HG03064 (cell line): ENCODE data around the gene FMNL3.
A peak's percentile ranks its signal among the peaks of the same experiment; 100 is the strongest.

Source experiments
- ATAC-seq: cut with Tn5 transposase; IDR thresholded peaks from one replicate; pipeline ENCODE4 v1.9.1; 2021; ENCODE audit warnings: low read depth; ENCODE audit not compliant: unreplicated experiment

FMNL3 gene

DNA sequence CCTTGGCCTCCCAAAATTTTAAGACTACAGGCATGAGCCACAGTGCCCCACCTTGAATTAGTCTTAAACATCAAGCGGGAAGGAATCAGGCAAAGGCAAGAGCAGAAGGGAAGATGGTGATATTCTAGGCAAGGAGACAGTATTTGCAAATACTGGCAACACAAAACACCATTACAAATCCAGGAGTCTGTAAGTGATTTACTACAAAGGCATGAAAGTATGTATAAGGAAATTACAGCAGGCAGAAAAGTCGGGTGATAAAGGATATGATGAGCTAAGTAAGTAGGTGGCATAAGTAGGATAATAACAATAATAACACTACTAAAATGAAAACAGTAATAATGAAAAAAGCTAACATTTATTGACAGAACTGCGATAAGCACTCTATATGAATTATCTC is 28.5 kb downstream of the FMNL3 start:
- no peak for ATAC-seq

DNA sequence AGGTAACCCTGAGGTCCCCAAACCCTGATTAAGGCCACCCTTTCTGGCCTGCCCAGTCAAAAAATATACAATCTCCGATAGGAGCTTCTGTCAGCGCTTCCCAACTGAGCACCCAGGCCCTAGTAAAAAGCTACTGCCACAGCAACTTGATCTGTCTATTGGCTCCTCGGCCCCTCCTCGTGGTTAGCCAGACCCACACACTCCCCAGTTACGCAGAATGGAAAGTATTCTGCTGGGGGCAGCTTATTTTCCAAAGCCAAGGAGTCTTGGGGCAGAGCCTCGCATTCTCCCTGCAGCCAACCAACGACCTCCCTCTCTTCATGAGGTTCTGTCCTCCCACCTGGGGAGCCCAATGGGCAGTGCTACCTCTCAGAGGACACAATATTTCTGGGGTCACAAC is 32.1 kb downstream of the FMNL3 start:
- no peak for ATAC-seq

DNA sequence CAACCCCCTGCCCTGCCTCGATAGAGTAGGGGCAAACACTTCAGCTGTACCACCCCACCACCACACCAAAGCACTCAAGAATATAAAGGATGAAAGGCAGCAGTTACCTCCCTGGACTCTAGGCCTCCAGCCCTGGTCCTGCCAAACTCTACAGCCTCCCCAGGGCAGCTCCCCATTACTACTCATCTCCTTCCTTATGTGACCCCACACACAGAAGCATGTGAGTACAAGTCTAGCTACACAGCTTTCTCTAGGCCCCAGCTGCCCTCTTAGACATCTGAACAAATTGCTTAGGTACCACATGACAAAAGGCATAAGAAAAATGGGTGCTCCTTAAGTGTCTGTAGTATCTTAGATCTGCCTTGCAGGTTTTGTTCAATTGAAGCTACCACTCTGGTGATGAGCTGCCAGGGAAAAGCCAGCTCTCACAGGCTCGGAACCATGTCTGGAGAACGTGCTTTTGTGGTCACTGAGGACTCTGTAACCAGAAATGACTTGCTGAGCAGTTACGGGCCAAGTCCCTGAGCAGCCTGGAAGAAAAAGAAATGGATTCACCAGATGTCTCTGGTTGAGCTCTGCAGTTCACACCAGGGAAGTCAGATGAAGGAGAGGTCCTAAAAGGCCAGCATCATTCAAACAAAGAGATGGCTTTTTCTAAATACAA is 32.8 kb downstream of the FMNL3 start:
- ATAC-seq = no peak

DNA sequence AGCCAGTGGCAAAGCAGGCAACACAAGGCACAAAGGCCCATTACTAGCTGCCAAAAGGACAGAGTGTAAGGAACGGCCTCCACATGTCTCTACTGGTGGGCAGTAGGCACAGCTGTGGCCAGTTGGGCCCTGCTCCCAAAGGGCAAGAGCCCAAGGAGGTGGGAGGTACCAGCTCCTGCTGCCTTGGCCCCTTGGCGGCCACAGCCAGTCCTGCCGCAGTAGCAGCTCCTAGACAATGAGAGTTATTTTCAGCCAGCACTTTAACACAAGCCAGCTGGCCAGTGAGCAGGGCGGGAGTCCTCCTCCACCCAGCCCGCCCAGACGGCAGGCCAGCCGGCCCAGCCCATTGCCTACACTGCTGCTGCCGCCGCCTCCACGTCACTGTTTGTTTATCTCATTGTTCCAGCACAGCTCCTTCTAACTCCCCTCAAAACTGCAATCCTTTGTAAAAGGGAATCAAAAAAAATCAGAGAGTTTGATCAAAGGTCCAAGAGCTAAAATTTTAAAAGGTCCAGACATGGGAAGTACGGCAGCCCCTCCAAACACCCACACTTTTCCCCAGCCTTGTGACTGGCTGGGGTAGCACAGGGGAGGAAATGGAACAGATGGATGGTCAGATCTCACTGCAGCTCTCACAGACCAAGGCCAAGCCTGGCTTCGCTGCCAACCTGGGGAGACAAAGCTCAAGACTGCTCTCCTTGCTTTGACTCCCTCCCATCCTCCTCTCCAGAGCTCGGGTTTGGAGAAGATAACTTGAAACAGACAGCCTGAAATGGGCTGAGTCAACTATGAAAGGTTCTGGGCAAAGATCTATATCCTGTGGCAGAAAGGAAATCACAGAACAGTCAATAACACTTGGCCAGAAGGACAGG is 33.5 kb downstream of the FMNL3 start:
- no peak for ATAC-seq

- ATAC-seq = no peak
Measured at GRCh38 chr12:49672301-49673217, 34.6 kb downstream of the FMNL3 start.

- no peak for ATAC-seq
Measured at GRCh38 chr12:49671031-49671765, 36.0 kb downstream of the FMNL3 start.

DNA sequence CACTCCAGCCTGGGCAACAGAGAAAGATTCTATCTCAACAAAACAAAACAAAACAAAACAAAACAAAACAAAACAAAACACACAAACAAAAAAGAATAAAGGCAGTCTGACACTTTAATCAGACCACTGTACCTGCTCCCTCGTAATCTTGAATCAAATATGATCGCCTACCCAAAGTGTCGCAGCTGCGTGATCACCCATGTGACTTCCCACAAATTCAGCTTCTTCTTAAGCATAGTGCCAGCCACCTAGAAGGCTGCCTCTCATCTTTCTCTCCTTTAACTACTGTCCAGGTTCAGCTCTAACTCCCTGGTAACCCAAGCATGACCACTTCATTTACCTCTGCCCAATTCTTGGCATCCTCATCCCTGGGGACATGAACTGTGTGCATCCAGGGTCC is 37.4 kb downstream of the FMNL3 start:
- ATAC-seq = no peak

GRCh38 chr12:49667325-49668090 is 39.7 kb downstream of the FMNL3 start:
- no peak for ATAC-seq

GRCh38 chr12:49666176-49666575 is 41.0 kb downstream of the FMNL3 start:
- no peak for ATAC-seq

DNA sequence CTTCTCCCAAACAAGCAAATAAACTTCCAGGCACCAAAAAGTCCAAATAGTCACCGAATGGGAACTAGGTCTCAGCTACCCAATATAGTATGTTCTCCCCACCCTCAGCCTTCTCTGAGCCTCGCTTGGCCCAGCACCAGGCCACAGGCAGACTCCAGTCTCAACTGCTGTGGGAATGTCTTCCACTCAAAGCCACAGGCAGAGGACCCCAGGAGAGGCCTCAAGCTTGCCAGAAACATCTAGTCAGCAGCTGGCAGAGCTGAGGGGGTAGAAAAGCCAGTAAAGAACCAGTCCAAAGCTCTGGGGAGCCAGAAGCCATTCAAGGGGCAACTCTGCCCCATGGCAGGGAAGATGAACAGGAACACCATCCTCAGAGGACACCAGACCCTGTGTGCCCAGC is 41.8 kb downstream of the FMNL3 start:
- no peak for ATAC-seq

GRCh38 chr12:49664591-49665239 is 42.5 kb downstream of the FMNL3 start:
- ATAC-seq = peak; percentile 55

DNA sequence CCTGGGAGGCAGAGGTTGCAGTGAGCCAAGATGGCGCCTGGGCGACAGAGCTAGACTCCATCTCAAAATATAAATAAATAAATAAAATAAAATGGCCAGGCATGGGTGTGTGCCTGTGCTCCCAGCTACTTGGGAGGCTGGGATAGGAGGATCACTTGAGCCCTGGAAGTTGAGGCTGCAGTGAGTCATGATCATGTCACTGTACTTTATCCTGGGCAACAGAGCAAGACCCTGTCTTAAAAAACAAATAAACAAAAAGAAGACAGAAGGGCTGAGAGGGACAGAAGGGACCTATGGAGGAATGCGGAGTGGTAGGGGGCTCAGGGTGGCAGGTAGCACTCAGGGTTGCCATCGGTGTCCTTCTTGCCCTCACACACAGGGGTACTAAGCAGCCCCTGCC is 43.0 kb downstream of the FMNL3 start:
- no peak for ATAC-seq

- peak; percentile 46 for ATAC-seq
Measured at GRCh38 chr12:49662998-49663843, 44.0 kb downstream of the FMNL3 start.

- no peak for ATAC-seq
Measured at GRCh38 chr12:49661746-49662145, 45.5 kb downstream of the FMNL3 start.

DNA sequence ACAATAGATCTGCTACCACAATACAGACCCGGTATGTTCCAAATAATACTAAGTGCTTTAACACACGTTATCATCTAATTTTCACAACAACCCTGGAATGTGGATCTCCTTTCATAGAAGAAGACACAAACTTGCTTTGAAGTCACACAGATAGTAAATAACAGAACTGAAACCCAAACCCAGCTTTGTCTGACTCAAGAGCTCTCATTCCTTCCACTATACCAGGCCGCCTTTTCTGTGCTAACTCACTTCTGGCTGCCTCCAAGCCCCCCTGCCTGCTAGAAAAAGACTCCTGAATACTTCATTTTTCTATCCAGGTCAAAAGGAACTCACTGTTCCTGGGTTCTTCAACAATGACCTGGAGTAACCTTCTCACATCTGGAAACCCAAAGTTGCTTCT is 46.0 kb downstream of the FMNL3 start:
- no peak for ATAC-seq

DNA sequence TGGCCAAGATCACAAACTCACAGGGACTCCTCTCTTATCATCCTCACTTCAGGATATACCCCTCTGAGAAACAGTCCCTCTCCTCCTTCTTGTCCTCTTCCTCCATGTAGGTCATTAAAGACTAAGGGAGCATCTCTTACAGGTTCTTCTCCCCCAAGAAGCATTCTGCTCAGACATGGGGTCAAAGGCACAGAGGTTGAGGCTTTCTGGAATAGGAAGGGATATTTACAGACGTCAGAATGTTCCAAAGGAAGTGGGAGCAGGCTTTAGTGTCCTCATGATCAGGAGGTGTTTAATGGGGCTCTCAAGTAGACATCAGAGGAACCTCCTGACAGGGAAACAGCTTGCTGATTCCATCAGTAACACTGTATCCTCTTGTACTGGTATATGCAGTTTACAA is 47.5 kb downstream of the FMNL3 start:
- ATAC-seq = no peak

- ATAC-seq = no peak
Measured at GRCh38 chr12:49658276-49658675, 48.9 kb downstream of the FMNL3 start.

DNA sequence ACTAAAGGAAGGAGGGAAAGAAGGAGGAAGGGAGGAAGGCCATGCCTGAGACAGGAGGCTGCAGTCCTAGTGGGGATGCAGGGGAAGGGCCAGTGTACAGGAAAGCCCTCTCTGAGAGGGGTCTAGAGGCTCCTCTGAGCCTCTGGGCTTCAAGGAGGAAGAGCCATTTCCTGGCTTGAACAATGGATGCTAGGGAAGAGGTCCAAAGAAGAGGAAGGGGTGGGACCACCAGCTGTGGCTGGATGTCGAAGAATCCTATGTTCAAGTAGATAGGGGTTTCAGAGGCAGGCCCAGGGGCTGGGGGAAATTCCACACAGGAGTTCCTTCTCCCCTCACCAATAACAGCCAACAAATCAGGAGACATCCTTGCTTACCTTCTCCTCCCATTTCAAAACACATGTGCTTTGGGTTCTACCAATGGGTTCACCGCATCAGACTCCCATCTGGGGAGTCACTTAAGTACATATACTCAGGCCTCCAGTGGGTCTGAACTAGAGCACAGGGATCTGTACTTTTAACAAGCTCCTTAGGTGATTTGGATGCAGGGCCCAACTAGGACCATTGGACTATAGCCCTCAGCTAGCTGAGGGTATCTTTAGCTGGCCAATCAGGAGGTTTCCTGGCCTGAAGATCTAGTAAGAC is 51.5 kb downstream of the FMNL3 start:
- no peak for ATAC-seq
